ENCODE measurements around the gene CALHM3.

- TF ChIP-seq CTCF (conservative IDR thresholded peaks at IDR 0.05) (no peak), EZH2 (IDR thresholded peaks at IDR 0.05; ENCODE audit: low read depth) (no peak)
Observed at GRCh38 chr10:103429647-103430046, 49.4 kb downstream of the CALHM3 start.

All from PC-9 (cell line).